Keratinocyte (primary cell): Measurements from ENCODE around the gene CRLF2. TPM values are rescaled to one million over a fixed set of nuclear protein-coding genes. Genes with fewer than 3 reads are reported as not detected.
"Not testable (repeated sequence)": the region's sequence is repeated elsewhere in the genome, so short reads cannot be mapped to it uniquely, and the experiment has no call there.

Experiments
- DNase-seq: peaks from one replicate; pipeline ENCODE4 v3.0.0-alpha.2; 2011; ENCODE audit warnings: low read depth, missing footprints, low spot score
- FAIRE-seq: peaks from 2 replicates; lab custom pipeline; 2011; peaks lifted over from hg19 to GRCh38; lab: Jason Lieb, UNC
- H2AFZ ChIP-seq: 2 replicates; pipeline ENCODE4 v1.6.0; 2012; ENCODE audit warnings: low read length, control low read depth, inconsistent platforms; ENCODE audit not compliant: control insufficient read depth
- H3K27ac ChIP-seq: 2 replicates; pipeline ENCODE4 v1.5.1; 2011; ENCODE audit warnings: low read length; ENCODE audit not compliant: control insufficient read depth, insufficient read depth
- H3K27me3 ChIP-seq: 3 replicates; pipeline ENCODE4 v1.6.0; 2011; ENCODE audit warnings: low read length; ENCODE audit not compliant: control insufficient read depth, insufficient read depth; ENCODE audit errors: extremely low read depth
- H3K36me3 ChIP-seq, 2 experiments: 2 replicates in 1 of 2; 3 replicates in 1 of 2; pipeline ENCODE4 v1.5.1; 2011; ENCODE audit warnings: low read length in 2 of 2, mild to moderate bottlenecking in 1 of 2; ENCODE audit not compliant: control insufficient read depth in 2 of 2, insufficient read depth in 2 of 2; ENCODE audit errors: extremely low read depth in 1 of 2
- H3K4me1 ChIP-seq: 3 replicates; pipeline ENCODE4 v1.5.1; 2011; ENCODE audit warnings: low read length; ENCODE audit not compliant: control insufficient read depth, insufficient read depth; ENCODE audit errors: extremely low read depth
- H3K4me2 ChIP-seq: 3 replicates; pipeline ENCODE4 v1.6.0; 2011; ENCODE audit warnings: low read depth, low read length; ENCODE audit not compliant: control insufficient read depth, insufficient read depth; ENCODE audit errors: extremely low read depth
- H3K4me3 ChIP-seq, 3 experiments: fragments of 200-600 bp in 1 of 3; sonication (generic) in 1 of 3; 2 replicates in 2 of 3; 3 replicates in 1 of 3; pipeline ENCODE4 v1.5.1; 2011 to 2016; ENCODE audit warnings: low read length in 3 of 3, mild to moderate bottlenecking in 3 of 3, control low read depth in 2 of 3, inconsistent platforms in 1 of 3, low read depth in 1 of 3, mixed read lengths in 1 of 3, mixed run types in 1 of 3, moderate library complexity in 1 of 3; ENCODE audit not compliant: control insufficient read depth in 2 of 3, insufficient read depth in 2 of 3; ENCODE audit errors: extremely low read depth in 1 of 3
- H3K79me2 ChIP-seq: 2 replicates; pipeline ENCODE4 v1.6.0; 2012; ENCODE audit warnings: low read length; ENCODE audit not compliant: control insufficient read depth, insufficient read depth
- H3K9ac ChIP-seq: 3 replicates; pipeline ENCODE4 v1.6.0; 2011; ENCODE audit warnings: low read length; ENCODE audit not compliant: control insufficient read depth, insufficient read depth; ENCODE audit errors: extremely low read depth
- H3K9me1 ChIP-seq: 3 replicates; pipeline ENCODE4 v1.6.0; 2011; ENCODE audit warnings: low read length; ENCODE audit not compliant: control insufficient read depth, insufficient read depth; ENCODE audit errors: extremely low read depth
- H3K9me3 ChIP-seq: 2 replicates; pipeline ENCODE4 v1.5.1; 2012; ENCODE audit warnings: low read depth, low read length; ENCODE audit not compliant: control insufficient read depth
- H4K20me1 ChIP-seq: 3 replicates; pipeline ENCODE4 v1.6.0; 2011; ENCODE audit warnings: low read length; ENCODE audit not compliant: control insufficient read depth, insufficient read depth; ENCODE audit errors: extremely low read depth
- EZH2 ChIP-seq: IDR thresholded peaks from one replicate; pipeline ENCODE4 v1.6.1; 2012; ENCODE audit warnings: inconsistent platforms, mild to moderate bottlenecking, low read length, moderate library complexity
- dilution Hi-C: fragments of 300-500 bp; cut with MboI; formaldehyde crosslinking; loops from one replicate; pipeline ENCODE4 v1.7.0; 2020; ENCODE audit warnings: low sequenced_read_pairs; ENCODE audit not compliant: extremely low pct_ligation_motif_present
- polyA plus RNA-seq, 5 experiments: library from polyadenylated mRNA; depleted of rRNA in 3 of 5; stranded (reverse) in 3 of 5; stranded (forward) in 1 of 5; unstranded in 1 of 5; fragments of >200 nt; gene quantifications; 1 replicate in 1 of 5; 2 replicates in 3 of 5; 3 replicates in 1 of 5; pipeline versions ENCODE4 v1.2.1 to v1.2.3, GENCODE V29; 2011 to 2012; ENCODE audit warnings: missing spikeins in 2 of 5, low read depth in 1 of 5, low replicate concordance in 1 of 5
- TF ChIP-seq, protein P1 (sequence below), 3 experiments: IDR thresholded peaks in 1 of 3; conservative IDR thresholded peaks in 1 of 3; optimal IDR thresholded peaks in 1 of 3; 2 replicates in 2 of 3; 3 replicates in 1 of 3; pipeline versions ENCODE3 to v1.5.1; 2011; ENCODE audit warnings: low read length in 3 of 3, mild to moderate bottlenecking in 3 of 3, moderate library complexity in 2 of 3, control low read depth in 1 of 3, inconsistent platforms in 1 of 3; ENCODE audit not compliant: insufficient read depth in 2 of 3; ENCODE audit errors: extremely low read depth in 1 of 3

CRLF2 gene
- polyA plus RNA-seq, 1 donor (not counting 4 experiments of a cell fraction or from before 2014, with no cell fraction given) = not detected

- FAIRE-seq, H3K9me3 ChIP-seq, dilution Hi-C loops: not testable (repeated sequence)
Observed at GRCh38 chrX:1174609-1175545, 37.6 kb downstream of the CRLF2 start.

GRCh38 chrX:1173435-1173834 is 39.0 kb downstream of the CRLF2 start:
- H4K20me1 ChIP-seq, DNase-seq, H3K4me2 ChIP-seq, H3K9me1 ChIP-seq, H3K9me3 ChIP-seq, H3K36me3 ChIP-seq, H3K4me1 ChIP-seq, H3K4me3 ChIP-seq, H3K27ac ChIP-seq, H3K9ac ChIP-seq, H3K27me3 ChIP-seq, H2AFZ ChIP-seq, dilution Hi-C loops, H3K79me2 ChIP-seq, FAIRE-seq: not testable (repeated sequence)

More at GRCh38 chrX:1174609-1175545, 37.6 kb downstream of the CRLF2 start:
- not testable (repeated sequence) for DNase-seq, H3K27ac ChIP-seq, H3K36me3 ChIP-seq, H3K79me2 ChIP-seq, H3K9ac ChIP-seq, H3K27me3 ChIP-seq, H2AFZ ChIP-seq, H3K4me2 ChIP-seq, H3K4me3 ChIP-seq, H4K20me1 ChIP-seq, H3K9me1 ChIP-seq, H3K4me1 ChIP-seq

DNA sequence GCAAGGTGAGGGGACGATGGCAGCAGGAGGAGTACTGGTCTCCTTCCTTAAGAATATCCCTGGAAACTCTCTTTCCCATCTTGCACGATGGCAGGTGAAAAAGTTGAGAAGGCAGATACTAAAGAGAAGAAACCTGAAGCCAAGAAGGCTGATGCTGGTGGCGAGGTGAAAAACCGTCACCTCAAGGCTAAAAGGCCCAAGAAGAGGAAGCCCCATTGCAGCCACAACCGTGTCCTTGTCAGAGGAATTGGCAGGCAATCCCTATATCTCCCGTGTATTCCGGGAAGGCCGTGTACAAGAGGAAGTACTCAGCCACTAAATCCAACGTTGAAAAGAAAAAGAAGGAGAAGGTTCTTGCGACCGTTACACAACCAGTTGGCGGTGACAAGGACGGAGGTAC is 40.0 kb downstream of the CRLF2 start:
- dilution Hi-C loops = no loop called here
- Histone ChIP-seq H3K9me3 (no peaks in the 10 kb centered on the region), H3K36me3 (no peaks in the 10 kb centered on the region), H3K9ac (no peak overlapping the region), H4K20me1 (no peaks in the 10 kb centered on the region), H3K27me3 (no peaks in the 10 kb centered on the region), H3K4me1 (no peaks in the 10 kb centered on the region), H3K4me3 (no peak overlapping the region), H2AFZ (no peak overlapping the region), H3K9me1 (no peaks in the 10 kb centered on the region), H3K4me2 (no peak overlapping the region), H3K79me2 (no peaks in the 10 kb centered on the region), H3K27ac (no peak overlapping the region)
- TF ChIP-seq, protein P1, sequence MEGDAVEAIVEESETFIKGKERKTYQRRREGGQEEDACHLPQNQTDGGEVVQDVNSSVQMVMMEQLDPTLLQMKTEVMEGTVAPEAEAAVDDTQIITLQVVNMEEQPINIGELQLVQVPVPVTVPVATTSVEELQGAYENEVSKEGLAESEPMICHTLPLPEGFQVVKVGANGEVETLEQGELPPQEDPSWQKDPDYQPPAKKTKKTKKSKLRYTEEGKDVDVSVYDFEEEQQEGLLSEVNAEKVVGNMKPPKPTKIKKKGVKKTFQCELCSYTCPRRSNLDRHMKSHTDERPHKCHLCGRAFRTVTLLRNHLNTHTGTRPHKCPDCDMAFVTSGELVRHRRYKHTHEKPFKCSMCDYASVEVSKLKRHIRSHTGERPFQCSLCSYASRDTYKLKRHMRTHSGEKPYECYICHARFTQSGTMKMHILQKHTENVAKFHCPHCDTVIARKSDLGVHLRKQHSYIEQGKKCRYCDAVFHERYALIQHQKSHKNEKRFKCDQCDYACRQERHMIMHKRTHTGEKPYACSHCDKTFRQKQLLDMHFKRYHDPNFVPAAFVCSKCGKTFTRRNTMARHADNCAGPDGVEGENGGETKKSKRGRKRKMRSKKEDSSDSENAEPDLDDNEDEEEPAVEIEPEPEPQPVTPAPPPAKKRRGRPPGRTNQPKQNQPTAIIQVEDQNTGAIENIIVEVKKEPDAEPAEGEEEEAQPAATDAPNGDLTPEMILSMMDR (optimal IDR thresholded peaks at IDR 0.05 in 1 of 3, IDR thresholded peaks at IDR 0.05 in 1 of 3, conservative IDR thresholded peaks at IDR 0.05 in 1 of 3; ENCODE audit: extremely low read depth in 1 of 3, insufficient read depth in 2 of 3, low read length in 3 of 3) = no peak
- TF ChIP-seq EZH2 = no peak
- no peak for FAIRE-seq
- no peak for DNase-seq

- FAIRE-seq, H4K20me1 ChIP-seq, H3K9me1 ChIP-seq, H2AFZ ChIP-seq, H3K9ac ChIP-seq, H3K4me2 ChIP-seq, H3K36me3 ChIP-seq, H3K79me2 ChIP-seq, H3K9me3 ChIP-seq, H3K27ac ChIP-seq, DNase-seq, H3K4me1 ChIP-seq, H3K4me3 ChIP-seq, H3K27me3 ChIP-seq, dilution Hi-C loops: not testable (repeated sequence)
Observed at GRCh38 chrX:1171915-1172314, 40.5 kb downstream of the CRLF2 start.
